8988T (cell line): Measurements from ENCODE around the gene HIVEP1.

Experiments used
- DNase-seq: peaks from one replicate; pipeline ENCODE4 v3.0.0; 2011

Gene HIVEP1

GRCh38 chr6:12051861-12052368 is 39.8 kb downstream of the HIVEP1 start:
- no peak for DNase-seq

- DNase-seq = no peak
Measured at GRCh38 chr6:12058172-12058961, 46.3 kb downstream of the HIVEP1 start.

- no peak for DNase-seq
Measured at GRCh38 chr6:12060780-12061609, 48.9 kb downstream of the HIVEP1 start.

- no peak for DNase-seq
Measured at GRCh38 chr6:12062605-12063004, 50.5 kb downstream of the HIVEP1 start.

- no peak for DNase-seq
Measured at GRCh38 chr6:12064131-12064530, 52.0 kb downstream of the HIVEP1 start.

DNA sequence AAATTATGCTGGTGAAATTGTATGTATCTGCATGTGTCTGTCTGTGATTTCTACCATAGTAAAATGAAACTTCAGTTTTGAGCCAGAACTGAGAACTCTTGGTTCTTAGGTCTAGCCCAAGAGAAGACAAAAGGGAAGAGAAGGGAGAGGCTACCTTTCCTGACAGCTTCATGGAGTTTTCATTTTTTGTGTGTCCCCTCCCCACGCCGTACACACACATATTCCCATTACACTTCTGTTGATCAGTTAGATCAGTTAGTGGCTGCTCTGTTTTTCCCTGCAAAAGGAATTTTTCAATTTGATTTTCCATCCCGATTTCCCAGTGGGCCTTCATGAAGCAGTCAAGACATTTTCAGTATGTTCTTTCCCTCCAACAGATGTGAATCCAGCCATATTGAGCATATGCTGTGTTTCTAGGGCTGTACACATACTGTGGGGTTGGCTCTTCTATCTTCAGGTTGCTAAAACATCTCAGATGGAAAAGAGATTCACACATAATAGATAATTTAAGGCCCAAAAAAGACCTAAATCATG is 52.5 kb downstream of the HIVEP1 start:
- DNase-seq = no peak

- no peak for DNase-seq
Measured at GRCh38 chr6:12065321-12066140, 53.4 kb downstream of the HIVEP1 start.

GRCh38 chr6:12066297-12066696 is 54.2 kb downstream of the HIVEP1 start:
- no peak for DNase-seq

- no peak for DNase-seq
Measured at GRCh38 chr6:12068899-12069557, 56.9 kb downstream of the HIVEP1 start.

- no peak for DNase-seq
Measured at GRCh38 chr6:12069891-12070529, 57.9 kb downstream of the HIVEP1 start.

DNA sequence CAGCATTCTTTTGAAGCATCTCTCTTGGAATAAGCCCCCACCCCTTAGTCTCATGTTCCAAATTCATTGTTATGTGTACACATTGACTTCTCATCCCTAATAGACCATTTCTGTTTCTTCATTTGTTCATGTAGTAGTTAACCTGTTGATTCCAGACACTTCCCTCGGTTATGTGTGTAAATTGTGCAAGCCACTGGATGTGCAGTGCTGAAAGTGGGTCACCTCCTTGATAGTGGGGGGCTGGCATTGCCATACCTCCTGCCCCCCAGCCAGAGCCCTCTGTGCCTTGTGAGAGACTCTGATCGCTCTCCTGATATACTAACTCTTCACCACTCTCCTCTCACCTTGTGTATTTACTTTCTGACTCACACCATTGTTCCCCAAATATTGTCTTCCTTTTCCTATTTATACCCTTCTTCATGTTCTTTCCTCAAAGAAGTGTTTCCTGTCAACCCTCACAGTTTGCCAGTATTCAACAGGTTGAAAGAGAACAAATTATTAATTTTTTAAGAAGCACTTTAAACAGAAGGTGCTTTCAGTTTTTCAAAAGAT is 59.0 kb downstream of the HIVEP1 start:
- no peak for DNase-seq

DNA sequence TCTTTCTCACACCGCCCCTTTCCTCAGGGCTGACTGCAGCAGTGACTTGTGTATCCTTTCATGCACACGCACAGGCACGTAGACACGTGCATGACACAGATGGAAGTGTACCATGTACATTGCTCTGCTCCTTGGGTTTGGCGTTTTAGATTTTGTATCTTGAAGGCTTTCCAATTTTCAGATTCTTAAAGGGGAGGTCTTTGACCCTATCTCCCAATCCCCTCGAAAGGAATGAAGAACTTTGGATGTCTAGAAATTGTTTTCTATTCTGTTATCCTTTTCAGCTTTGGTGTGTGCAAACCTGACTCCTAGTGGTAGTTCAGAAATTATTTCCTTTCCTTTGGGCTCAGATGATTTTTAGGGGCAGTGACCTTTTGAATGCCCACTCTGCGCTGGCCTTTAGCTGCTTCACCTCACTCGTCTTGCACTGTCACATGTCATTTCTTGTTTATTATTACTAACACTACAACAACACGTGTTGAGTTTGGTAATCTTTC is 63.0 kb downstream of the HIVEP1 start:
- DNase-seq = no peak

DNA sequence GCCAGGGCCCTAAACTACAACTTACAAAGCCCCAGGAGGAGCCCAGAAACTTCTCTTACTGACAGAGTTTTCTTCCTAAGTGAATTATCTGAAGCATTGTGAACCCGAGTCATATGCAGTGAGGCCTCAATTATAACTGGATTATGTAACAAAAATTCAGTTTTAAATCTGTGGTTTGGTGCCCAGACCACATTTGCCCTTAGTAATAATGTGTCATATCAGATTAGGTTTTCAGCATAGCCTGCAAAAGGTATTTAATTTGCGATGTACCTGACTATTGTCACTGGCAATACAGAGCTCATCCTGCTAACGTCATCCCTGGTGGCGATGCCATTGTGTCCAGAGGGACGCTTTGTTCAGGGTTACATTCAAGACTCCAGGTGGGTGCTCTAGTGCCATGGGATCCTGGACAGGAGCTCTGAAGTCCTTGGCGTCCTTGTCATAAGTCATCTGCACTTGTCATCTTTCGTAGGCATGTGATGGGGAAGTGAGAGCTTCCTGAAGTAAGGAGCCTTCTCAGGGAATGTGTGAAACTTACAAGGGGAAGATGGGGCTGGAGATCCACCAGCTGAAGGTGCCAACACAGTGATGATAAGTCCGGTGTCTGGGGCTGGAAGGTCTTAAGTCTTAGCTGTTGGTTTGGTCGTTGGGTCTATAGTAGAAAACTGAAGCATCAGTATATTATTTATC is 65.1 kb downstream of the HIVEP1 start:
- DNase-seq = no peak

- no peak for DNase-seq
Measured at GRCh38 chr6:12078014-12078413, 65.9 kb downstream of the HIVEP1 start.

- DNase-seq = no peak
Measured at GRCh38 chr6:12081771-12082170, 69.7 kb downstream of the HIVEP1 start.

GRCh38 chr6:12082368-12082767 is 70.3 kb downstream of the HIVEP1 start:
- DNase-seq = no peak

DNA sequence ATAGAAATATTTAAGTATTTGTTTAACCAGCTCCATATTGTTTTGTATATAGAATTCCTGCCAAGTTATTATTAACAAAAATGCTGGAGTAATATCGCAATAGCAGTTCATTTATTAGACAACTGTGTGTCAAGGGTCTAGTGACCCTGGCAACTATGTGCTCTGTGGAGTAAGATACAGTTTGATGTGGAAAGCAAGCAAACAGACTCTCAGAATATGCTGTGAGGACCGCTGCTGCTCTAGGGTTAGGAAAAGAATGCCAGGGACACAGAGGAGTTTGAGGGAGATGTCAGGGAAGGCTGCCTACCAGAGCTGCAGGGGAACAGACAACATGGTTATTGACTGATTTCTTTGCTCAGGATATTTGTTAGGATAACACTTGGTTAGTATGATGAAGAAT is 71.2 kb downstream of the HIVEP1 start:
- no peak for DNase-seq

DNA sequence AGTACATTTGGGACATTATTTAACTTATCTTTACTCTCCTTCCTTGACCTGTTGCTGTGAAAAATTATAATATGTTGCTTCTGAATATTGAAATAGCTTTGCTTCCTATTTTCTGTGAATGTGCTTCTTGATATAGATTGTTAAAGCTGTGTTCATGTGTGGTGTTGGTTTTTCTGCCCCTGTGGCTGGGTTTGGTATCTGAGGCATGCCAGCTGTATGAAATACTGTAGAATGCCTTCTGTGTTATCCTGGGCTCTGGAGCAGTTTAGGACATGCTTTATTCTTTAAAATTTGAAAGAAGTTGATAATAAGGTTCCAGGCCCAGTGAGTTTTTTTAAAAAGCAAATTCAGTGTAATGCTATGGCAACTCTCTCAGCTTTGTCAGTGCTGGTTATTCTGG is 71.7 kb downstream of the HIVEP1 start:
- no peak for DNase-seq

DNA sequence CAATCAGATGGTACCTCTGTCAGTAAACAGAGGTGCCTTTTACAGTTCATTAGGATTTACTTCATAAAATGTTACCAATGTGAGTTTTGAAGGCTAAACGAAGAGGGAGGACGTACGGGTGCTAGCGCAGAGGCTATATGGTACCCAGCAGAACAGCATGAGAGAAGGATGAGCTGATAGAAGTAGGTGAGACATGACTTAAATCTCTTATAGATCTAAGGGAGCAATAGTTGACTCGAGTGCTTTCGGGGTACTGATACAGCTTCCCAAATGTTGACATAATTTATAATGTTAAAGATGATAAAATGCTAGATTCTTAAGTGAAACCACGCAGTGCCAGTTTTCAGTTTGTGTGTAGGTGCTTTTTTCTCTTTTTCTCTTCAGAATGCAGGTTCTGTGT is 72.6 kb downstream of the HIVEP1 start:
- DNase-seq = no peak

DNA sequence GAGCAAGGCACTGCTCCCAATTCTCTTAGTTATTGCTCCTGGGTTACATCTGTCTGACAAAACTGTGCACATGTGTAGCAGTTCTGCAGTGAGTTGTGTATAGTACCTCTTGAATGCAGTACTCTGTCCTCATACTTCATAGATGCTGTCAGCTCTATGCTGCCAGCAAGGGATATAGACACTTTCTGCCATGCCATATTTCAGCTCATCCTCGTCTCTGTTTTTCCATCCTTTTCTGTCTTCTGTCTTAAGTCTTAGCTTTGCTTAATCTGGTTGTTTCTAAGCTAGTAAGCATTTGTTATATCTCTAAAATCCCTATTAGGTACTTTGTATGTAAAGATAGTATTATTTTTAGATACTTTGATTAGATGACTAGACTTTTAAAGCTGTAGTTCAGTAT is 76.4 kb downstream of the HIVEP1 start:
- DNase-seq = no peak

GRCh38 chr6:12090714-12091113 is 78.6 kb downstream of the HIVEP1 start:
- DNase-seq = no peak
